Endothelial cell of umbilical vein (primary cell): ENCODE results near the gene POLR1C.

Source experiments
- EZH2 ChIP-seq: IDR thresholded peaks from 2 replicates; pipeline ENCODE4 v1.6.1; 2012; ENCODE audit warnings: borderline replicate concordance, low read depth, mild to moderate bottlenecking, moderate library complexity, low read length, inconsistent platforms; ENCODE audit not compliant: severe bottlenecking
- POLR2A ChIP-seq: IDR thresholded peaks from 2 replicates; pipeline ENCODE4 v1.6.1; 2012; ENCODE audit warnings: low read depth, mild to moderate bottlenecking, control low read depth, low read length
- POLR2AphosphoS5 ChIP-seq: IDR thresholded peaks from 2 replicates; pipeline ENCODE4 v1.6.1; 2012; ENCODE audit warnings: low read depth, mild to moderate bottlenecking, control low read depth, low read length, moderate library complexity; ENCODE audit not compliant: insufficient read depth
- TF ChIP-seq, protein P1 (sequence below), 2 donors: IDR thresholded peaks; 1 replicate in 1 of 2; 2 replicates in 1 of 2; pipeline ENCODE4 v1.5.1; 2011; ENCODE audit warnings: low read length in 2 of 2, mild to moderate bottlenecking in 2 of 2, moderate library complexity in 2 of 2, control low read depth in 1 of 2, inconsistent platforms in 1 of 2, low read depth in 1 of 2; ENCODE audit not compliant: insufficient read depth in 1 of 2; ENCODE audit errors: extremely low read depth in 1 of 2

DNA sequence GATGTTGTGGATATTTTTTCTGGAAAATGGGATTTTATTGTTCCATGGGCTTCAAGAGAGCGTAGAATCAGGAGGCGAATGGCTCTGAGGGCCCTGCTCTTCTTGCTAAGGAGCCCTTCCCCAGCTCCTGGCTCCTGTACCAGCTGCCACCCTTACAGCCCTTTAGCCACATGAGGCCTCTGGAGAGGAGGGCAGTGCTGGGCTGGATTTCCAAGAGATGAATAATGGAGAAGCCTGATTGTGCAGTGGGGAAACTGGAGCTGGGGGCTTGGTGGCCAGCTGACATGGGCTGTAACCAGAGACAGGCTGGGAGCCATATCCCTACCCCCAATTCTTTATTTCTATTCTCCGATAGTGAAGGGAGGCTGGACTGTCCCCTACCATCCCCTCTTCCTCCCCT, 16.0 kb upstream of the POLR1C start:
- TF ChIP-seq, protein P1, sequence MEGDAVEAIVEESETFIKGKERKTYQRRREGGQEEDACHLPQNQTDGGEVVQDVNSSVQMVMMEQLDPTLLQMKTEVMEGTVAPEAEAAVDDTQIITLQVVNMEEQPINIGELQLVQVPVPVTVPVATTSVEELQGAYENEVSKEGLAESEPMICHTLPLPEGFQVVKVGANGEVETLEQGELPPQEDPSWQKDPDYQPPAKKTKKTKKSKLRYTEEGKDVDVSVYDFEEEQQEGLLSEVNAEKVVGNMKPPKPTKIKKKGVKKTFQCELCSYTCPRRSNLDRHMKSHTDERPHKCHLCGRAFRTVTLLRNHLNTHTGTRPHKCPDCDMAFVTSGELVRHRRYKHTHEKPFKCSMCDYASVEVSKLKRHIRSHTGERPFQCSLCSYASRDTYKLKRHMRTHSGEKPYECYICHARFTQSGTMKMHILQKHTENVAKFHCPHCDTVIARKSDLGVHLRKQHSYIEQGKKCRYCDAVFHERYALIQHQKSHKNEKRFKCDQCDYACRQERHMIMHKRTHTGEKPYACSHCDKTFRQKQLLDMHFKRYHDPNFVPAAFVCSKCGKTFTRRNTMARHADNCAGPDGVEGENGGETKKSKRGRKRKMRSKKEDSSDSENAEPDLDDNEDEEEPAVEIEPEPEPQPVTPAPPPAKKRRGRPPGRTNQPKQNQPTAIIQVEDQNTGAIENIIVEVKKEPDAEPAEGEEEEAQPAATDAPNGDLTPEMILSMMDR (IDR thresholded peaks at IDR 0.05; ENCODE audit: extremely low read depth in 1 of 2, insufficient read depth in 1 of 2, low read depth in 1 of 2, low read length in 2 of 2), result no peak
- TF ChIP-seq POLR2A (no peak), POLR2AphosphoS5 (no peak), EZH2 (no peak)
